PC-9 (cell line): ENCODE data around the gene COL4A4. TPM values are rescaled to one million over a fixed set of nuclear protein-coding genes. Genes with fewer than 3 reads are reported as not detected.

Source experiments
- BruUV-seq: library from RNA; stranded (reverse); fragments of 400-500 nt; replicated peaks from 2 replicates; lab custom pipeline; 2021; lab: Mats Ljungman, UMichigan
- CTCF ChIA-PET: fragments of 300-600 bp; sonication (Branson Sonifier 250); formaldehyde crosslinking; loops from one replicate; lab custom pipeline; 2022; ENCODE audit warnings: antibody characterized with exemption; lab: Charles Lee
- POLR2A ChIA-PET: fragments of 300-600 bp; sonication (Branson Sonifier 250); formaldehyde crosslinking; loops from one replicate; lab custom pipeline; 2022; ENCODE audit warnings: antibody characterized with exemption; ENCODE audit not compliant: unreplicated experiment; lab: Charles Lee
- DNase-seq, 2 experiments: peaks; one replicate each; pipeline versions ENCODE4 v3.0.0 to v3.0.0-alpha.2; 2015 to 2022; ENCODE audit warnings: mixed read lengths in 1 of 2
- H2AFZ ChIP-seq: fragments of 200-600 bp; sonication (generic); 2 replicates; pipeline ENCODE4 v1.8.1; 2017; ENCODE audit warnings: antibody characterized with exemption
- H3F3A ChIP-seq: fragments of 200-600 bp; sonication (generic); 2 replicates; pipeline ENCODE4 v1.8.1; 2017; ENCODE audit warnings: antibody characterized with exemption, mild to moderate bottlenecking, low read depth; ENCODE audit not compliant: insufficient read depth
- H3K27ac ChIP-seq: fragments of 200-600 bp; sonication (generic); 2 replicates; pipeline ENCODE4 v1.6.1; 2016; ENCODE audit warnings: mixed run types
- H3K27me3 ChIP-seq: fragments of 200-600 bp; sonication (generic); 2 replicates; pipeline ENCODE4 v1.6.1; 2016; ENCODE audit warnings: low read depth, mixed run types; ENCODE audit not compliant: insufficient read depth
- H3K36me3 ChIP-seq: fragments of 200-600 bp; sonication (generic); 2 replicates; pipeline ENCODE4 v1.6.1; 2016; ENCODE audit warnings: low read depth, mixed run types
- H3K4me1 ChIP-seq: fragments of 200-600 bp; sonication (generic); replicated peaks from 2 replicates; pipeline ENCODE4 v1.6.1; 2016; ENCODE audit warnings: mixed run types; ENCODE audit not compliant: insufficient read depth
- H3K4me2 ChIP-seq: fragments of 200-600 bp; sonication (generic); 2 replicates; pipeline ENCODE4 v1.6.1; 2017; ENCODE audit warnings: mixed run types
- H3K4me3 ChIP-seq: fragments of 200-600 bp; sonication (generic); 2 replicates; pipeline ENCODE4 v1.6.1; 2016; ENCODE audit warnings: mixed run types
- H3K79me2 ChIP-seq: fragments of 200-600 bp; sonication (generic); 2 replicates; pipeline ENCODE4 v1.6.1; 2017; ENCODE audit warnings: low read depth, mixed run types
- H3K9me2 ChIP-seq: fragments of 200-600 bp; sonication (generic); 2 replicates; pipeline ENCODE4 v1.8.1; 2017; ENCODE audit warnings: mild to moderate bottlenecking; ENCODE audit not compliant: insufficient read depth
- H3K9me3 ChIP-seq: fragments of 200-600 bp; sonication (generic); 2 replicates; pipeline ENCODE4 v1.8.1; 2016; ENCODE audit warnings: low read depth; ENCODE audit not compliant: insufficient read depth
- H4K20me1 ChIP-seq: fragments of 200-600 bp; sonication (generic); 2 replicates; pipeline ENCODE4 v1.8.1; 2017; ENCODE audit not compliant: insufficient read depth
- CTCF ChIP-seq: fragments of 200-600 bp; sonication (generic); conservative IDR thresholded peaks from 2 replicates; pipeline ENCODE4 v1.6.1; 2017; ENCODE audit warnings: mixed run types, antibody characterized with exemption, mild to moderate bottlenecking, moderate library complexity
- EZH2 ChIP-seq: fragments of 200-600 bp; sonication (generic); IDR thresholded peaks from 2 replicates; pipeline ENCODE4 v1.8.0; 2017; ENCODE audit warnings: antibody characterized with exemption, low read depth
- intact Hi-C: fragments of 100-400 bp; cut with micrococcal nuclease; formaldehyde crosslinking; loops from one replicate; pipeline ENCODE4 v1.10.0; 2022; ENCODE audit not compliant: unreplicated experiment
- total RNA-seq: library from RNA; stranded (reverse); gene quantifications from 2 replicates; pipeline ENCODE4 v1.2.3, GENCODE V29; 2021

The COL4A4 gene
- total RNA-seq, 1 experiment from 2014 or later: 5.6 TPM

GRCh38 chr2:227052879-227053278 is 111.1 kb downstream of the COL4A4 start:
- Histone ChIP-seq H3K4me2 (no peak overlapping the region), H3K36me3 (no peaks in the 10 kb centered on the region), H2AFZ (no peak overlapping the region), H3K4me3 (no peak overlapping the region), H3K9me2 (no peaks in the 10 kb centered on the region), H3K79me2 (no peaks in the 10 kb centered on the region), H3K9me3 (no peaks in the 10 kb centered on the region), H3K27ac (no peak overlapping the region), H4K20me1 (no peaks in the 10 kb centered on the region), H3K27me3 (no peaks in the 10 kb centered on the region), H3F3A (no peaks in the 10 kb centered on the region), H3K4me1 (no peaks in the 10 kb centered on the region)
- intact Hi-C loops: no loop called here
- no peak for TF ChIP-seq EZH2
- TF ChIP-seq CTCF: no peak
- no peak for DNase-seq
- BruUV-seq: no TSS peak
- ChIA-PET POLR2A (no interaction called here), CTCF (no interaction called here)

GRCh38 chr2:227043981-227044380 is 120.0 kb downstream of the COL4A4 start:
- Histone ChIP-seq H3K79me2 (no peaks in the 10 kb centered on the region), H3K4me2 (no peak overlapping the region), H2AFZ (no peak overlapping the region), H3K4me3 (no peak overlapping the region), H3K9me2 (no peaks in the 10 kb centered on the region), H3K4me1 (no peaks in the 10 kb centered on the region), H3K9me3 (no peaks in the 10 kb centered on the region), H3K27ac (no peak overlapping the region), H3K36me3 (no peaks in the 10 kb centered on the region), H3F3A (no peaks in the 10 kb centered on the region), H3K27me3 (no peaks in the 10 kb centered on the region), H4K20me1 (no peaks in the 10 kb centered on the region)
- TF ChIP-seq CTCF: no peak
- TF ChIP-seq EZH2: no peak
- CTCF ChIA-PET: no interaction called here
- DNase-seq: no peak
- BruUV-seq: no TSS peak
- intact Hi-C loops: no loop called here
- POLR2A ChIA-PET: no interaction called here

- no peaks in the 10 kb centered on the region for H3K9me3 ChIP-seq
- no peak overlapping the region for H3K4me3 ChIP-seq
- no TSS peak for BruUV-seq
- POLR2A ChIA-PET: interaction anchor here (1.1 kb wide), 1 partner anchor 1952 kb away, joined by 9 read pairs; no protein-coding TSS in a partner anchor
- CTCF ChIA-PET: no interaction called here
- H3K9me2 ChIP-seq: no peaks in the 10 kb centered on the region
- no peaks in the 10 kb centered on the region for H3K4me1 ChIP-seq
- no peak overlapping the region for H3K27ac ChIP-seq
- H3F3A ChIP-seq: no peaks in the 10 kb centered on the region
- no peaks in the 10 kb centered on the region for H3K27me3 ChIP-seq
- TF ChIP-seq EZH2 (no peak), CTCF (no peak)
- H3K4me2 ChIP-seq: no peak overlapping the region
- H3K79me2 ChIP-seq: no peaks in the 10 kb centered on the region
- no peak for DNase-seq
- no peak overlapping the region for H2AFZ ChIP-seq
- no peaks in the 10 kb centered on the region for H4K20me1 ChIP-seq
- no peaks in the 10 kb centered on the region for H3K36me3 ChIP-seq
- intact Hi-C loops: no loop called here
Observed at GRCh38 chr2:227038550-227039189, 125.3 kb downstream of the COL4A4 start.
